Measurements from ENCODE around the gene MCOLN1. TPM values are rescaled to one million over a fixed set of nuclear protein-coding genes. Genes with fewer than 3 reads are reported as not detected.

The MCOLN1 gene
- total and polyA plus RNA-seq, 9 of the 15 experiments (the other 6 are each of a cell fraction or from before 2014, with no cell fraction given), result 0.25 to 15.4 (median 7.1) TPM

DNA sequence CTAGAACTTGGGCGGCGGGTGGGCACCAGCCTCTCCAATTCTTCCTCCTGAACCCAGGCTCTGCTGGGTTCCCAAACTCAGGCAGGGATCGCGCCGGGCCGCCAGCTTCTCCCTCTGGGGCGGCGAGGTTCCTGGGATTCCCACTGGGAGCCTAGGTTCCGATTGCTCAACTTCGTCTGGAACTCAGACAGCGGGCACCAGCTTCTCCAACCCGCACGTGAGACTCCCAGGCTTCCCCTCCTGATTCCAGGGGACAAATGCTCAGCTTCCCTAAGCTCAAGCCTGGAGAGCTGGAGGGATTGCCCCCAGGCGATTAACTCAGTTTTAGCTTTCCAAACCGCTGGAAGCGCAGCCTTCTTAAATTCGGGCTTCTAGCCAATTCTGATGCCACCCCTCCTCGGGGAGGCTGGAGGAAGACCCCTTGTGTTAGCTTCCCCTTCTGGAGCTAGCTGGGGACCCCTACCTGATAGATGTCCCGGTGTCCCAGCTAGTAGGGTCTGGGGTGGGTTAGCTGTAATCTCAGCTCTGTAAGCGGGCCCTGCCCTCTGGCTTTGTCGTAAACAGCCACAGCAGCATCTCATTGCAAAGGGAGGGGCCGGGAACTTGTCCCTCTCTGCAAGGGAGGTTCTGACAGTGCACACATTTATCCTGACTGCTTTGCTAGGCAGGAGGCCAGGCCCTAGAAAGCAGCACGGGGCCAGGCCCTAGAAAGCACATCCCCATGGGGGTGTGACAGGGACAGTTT lies 671 bp downstream of the MCOLN1 start:
- FAIRE-seq (peak; percentile 51), ATAC-seq (peak; percentile 54), DNase-seq (ENCODE audit: extremely low read depth in 1 of 4, low spot score in 3 of 4) (peak in 1 of 4 experiments; percentile 22)
- H3K79me2 ChIP-seq (ENCODE audit: control insufficient read depth, insufficient read depth, low read length), result peaks cover 4% of the 10 kb centered on the region; the same call in 2 of the 3 replicates
- H3K4me2 ChIP-seq (ENCODE audit: insufficient read depth, low read length), result peak overlapping the region; percentile 88
- no peaks in the 10 kb centered on the region for H3K9me3 ChIP-seq (replicated peaks; ENCODE audit: control insufficient read depth, insufficient read depth, low read depth, low read length)
- CTCF ChIA-PET (ENCODE audit: low intra/inter-chr PET ratio), result no interaction called here
- H3K4me3 ChIP-seq, result peak overlapping the region; percentile 68
- H3K4me1 ChIP-seq (replicated peaks in 1 of 2; ENCODE audit: control insufficient read depth in 2 of 2, insufficient read depth in 2 of 2, low read length in 2 of 2), result peaks cover 6 to 33% of the 10 kb centered on the region in 2 experiments; a peak in 4 of 5 replicates
- intact Hi-C loops (cut with micrococcal nuclease), result no loop called here
- H3K9ac ChIP-seq (ENCODE audit: insufficient read depth in 1 of 2, low read depth in 2 of 2, low read length in 2 of 2), result peak overlapping the region; percentile 62 to 93; a peak in 3 of 4 replicates
- WGBS (ENCODE audit: insufficient coverage, low coverage, missing lambda C conversion rate), result 2% methylated on average over 21 of the region's 23 CpGs
- in situ Hi-C loops (cut with MboI), result no loop called here
- H3K27me3 ChIP-seq (ENCODE audit: control insufficient read depth in 2 of 2, insufficient read depth in 2 of 2, low read length in 2 of 2), result no peaks in the 10 kb centered on the region
- no peaks in the 10 kb centered on the region for H4K20me1 ChIP-seq (replicated peaks; ENCODE audit: control insufficient read depth, insufficient read depth, low read length)
- POLR2A ChIA-PET, result interaction anchor here (0.5 to 1.7 kb wide), 14 partner anchors 8 to 1781 kb away, joined by 3 to 9 read pairs (median 4); partner anchors contain the start of genes PET100, PNPLA6 and XAB2
- TSS peak; percentile 44 for BruUV-seq (replicated peaks)
- peak overlapping the region; percentile 88 for H2AFZ ChIP-seq (ENCODE audit: low read depth, low read length)
- no peak overlapping the region for H3K27ac ChIP-seq (ENCODE audit: extremely low read depth, low read depth, low read length)
- TF ChIP-seq BHLHE40 (IDR thresholded peaks at IDR 0.05; ENCODE audit: low read length), result peak; percentile 52; the same call in 1 of the 2 replicates
- TF ChIP-seq TCF3 (CRISPR knock-in tag; IDR thresholded peaks at IDR 0.05), result no peak
- 0 out of 4 replicates have a peak, but pooled peaks of 1 of the 2 experiments have one; percentile 15 for TF ChIP-seq SIN3A (IDR thresholded peaks at IDR 0.05; ENCODE audit: borderline replicate concordance in 2 of 2, control insufficient read depth in 1 of 2, low read depth in 2 of 2, low read length in 2 of 2)
- peak; percentile 55; the same call in 1 of the 2 replicates for TF ChIP-seq NFIC (IDR thresholded peaks at IDR 0.05)
- no peak for TF ChIP-seq KAT7 (CRISPR knock-in tag; IDR thresholded peaks at IDR 0.05; ENCODE audit: borderline replicate concordance)
- no peak for TF ChIP-seq CEBPG (CRISPR knock-in tag; IDR thresholded peaks at IDR 0.05)
- 0 out of 4 replicates have a peak, but pooled peaks have one; percentile 21 to 32 for TF ChIP-seq CEBPG (tag; conservative IDR thresholded peaks at IDR 0.05 in 1 of 2, IDR thresholded peaks at IDR 0.05 in 1 of 2)
- no peak for TF ChIP-seq ZBTB1 (CRISPR knock-in tag; IDR thresholded peaks at IDR 0.05; ENCODE audit: borderline replicate concordance, low read depth)
- TF ChIP-seq, protein P1, sequence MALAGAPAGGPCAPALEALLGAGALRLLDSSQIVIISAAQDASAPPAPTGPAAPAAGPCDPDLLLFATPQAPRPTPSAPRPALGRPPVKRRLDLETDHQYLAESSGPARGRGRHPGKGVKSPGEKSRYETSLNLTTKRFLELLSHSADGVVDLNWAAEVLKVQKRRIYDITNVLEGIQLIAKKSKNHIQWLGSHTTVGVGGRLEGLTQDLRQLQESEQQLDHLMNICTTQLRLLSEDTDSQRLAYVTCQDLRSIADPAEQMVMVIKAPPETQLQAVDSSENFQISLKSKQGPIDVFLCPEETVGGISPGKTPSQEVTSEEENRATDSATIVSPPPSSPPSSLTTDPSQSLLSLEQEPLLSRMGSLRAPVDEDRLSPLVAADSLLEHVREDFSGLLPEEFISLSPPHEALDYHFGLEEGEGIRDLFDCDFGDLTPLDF (CRISPR knock-in tag; IDR thresholded peaks at IDR 0.05), result 0 out of 2 replicates have a peak, but pooled peaks have one; percentile 9
- no peak for TF ChIP-seq PTTG1 (tag; IDR thresholded peaks at IDR 0.05; ENCODE audit: low read depth)
- no peak for TF ChIP-seq XRCC3 (IDR thresholded peaks at IDR 0.05)
- no peak for TF ChIP-seq ZFP36 (IDR thresholded peaks at IDR 0.05; ENCODE audit: low read depth, low read length, partially characterized antibody)
- 0 out of 2 replicates have a peak, but pooled peaks have one; percentile 21 for TF ChIP-seq ZFX (CRISPR knock-in tag; IDR thresholded peaks at IDR 0.05)
- TF ChIP-seq CEBPB (tag; IDR thresholded peaks at IDR 0.05), result peak; percentile 59
- TF ChIP-seq, protein P2, sequence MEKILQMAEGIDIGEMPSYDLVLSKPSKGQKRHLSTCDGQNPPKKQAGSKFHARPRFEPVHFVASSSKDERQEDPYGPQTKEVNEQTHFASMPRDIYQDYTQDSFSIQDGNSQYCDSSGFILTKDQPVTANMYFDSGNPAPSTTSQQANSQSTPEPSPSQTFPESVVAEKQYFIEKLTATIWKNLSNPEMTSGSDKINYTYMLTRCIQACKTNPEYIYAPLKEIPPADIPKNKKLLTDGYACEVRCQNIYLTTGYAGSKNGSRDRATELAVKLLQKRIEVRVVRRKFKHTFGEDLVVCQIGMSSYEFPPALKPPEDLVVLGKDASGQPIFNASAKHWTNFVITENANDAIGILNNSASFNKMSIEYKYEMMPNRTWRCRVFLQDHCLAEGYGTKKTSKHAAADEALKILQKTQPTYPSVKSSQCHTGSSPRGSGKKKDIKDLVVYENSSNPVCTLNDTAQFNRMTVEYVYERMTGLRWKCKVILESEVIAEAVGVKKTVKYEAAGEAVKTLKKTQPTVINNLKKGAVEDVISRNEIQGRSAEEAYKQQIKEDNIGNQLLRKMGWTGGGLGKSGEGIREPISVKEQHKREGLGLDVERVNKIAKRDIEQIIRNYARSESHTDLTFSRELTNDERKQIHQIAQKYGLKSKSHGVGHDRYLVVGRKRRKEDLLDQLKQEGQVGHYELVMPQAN (IDR thresholded peaks at IDR 0.05; ENCODE audit: borderline replicate concordance), result no peak
- peaks cover 3% of the 10 kb centered on the region; the same call in 1 of the 3 replicates for H3K36me3 ChIP-seq (ENCODE audit: control insufficient read depth, insufficient read depth, low read length)
- no peaks in the 10 kb centered on the region for H3K9me1 ChIP-seq (ENCODE audit: control insufficient read depth, insufficient read depth, low read length)

Measured in K562 (cell line).